Psoas muscle (tissue), 8 donors: ENCODE measurements around the gene CCDC91. TPM values are rescaled to one million over a fixed set of nuclear protein-coding genes. Genes with fewer than 3 reads are reported as not detected.

Experiments
- ATAC-seq, 4 donors: fragments of 200-7000 bp; cut with Tn5 transposase; one replicate each; pipeline ENCODE4 v1.9.1; 2020; ENCODE audit warnings: moderate library complexity in 3 of 4, mild to moderate bottlenecking in 2 of 4
- DNase-seq, 2 donors: peaks; one replicate each; pipeline ENCODE4 v3.0.0-alpha.2; 2020
- H3K27ac ChIP-seq: fragments of 200-600 bp; one replicate; pipeline ENCODE4 v1.8.0; 2022
- H3K27me3 ChIP-seq, 3 donors: fragments of 200-600 bp in 1 of 3; one replicate each; pipeline versions ENCODE4 v1.6.1 to v1.8.0; 2013 to 2022; ENCODE audit warnings: low read length in 2 of 3, mild to moderate bottlenecking in 2 of 3, moderate library complexity in 1 of 3; ENCODE audit not compliant: insufficient read depth in 3 of 3
- H3K36me3 ChIP-seq, 2 donors: fragments of 200-600 bp in 1 of 2; one replicate each; pipeline versions ENCODE4 v1.6.1 to v1.8.0; 2013 to 2022; ENCODE audit warnings: low read depth in 1 of 2, mild to moderate bottlenecking in 1 of 2, moderate library complexity in 1 of 2; ENCODE audit not compliant: insufficient read depth in 1 of 2
- H3K4me1 ChIP-seq: fragments of 200-600 bp; one replicate; pipeline ENCODE4 v1.8.0; 2022
- H3K4me3 ChIP-seq: fragments of 200-600 bp; one replicate; pipeline ENCODE4 v1.8.0; 2022; ENCODE audit warnings: mild to moderate bottlenecking
- H3K9me3 ChIP-seq: fragments of 200-600 bp; one replicate; pipeline ENCODE4 v1.8.0; 2022
- CTCF ChIP-seq: fragments of 200-600 bp; IDR thresholded peaks from one replicate; pipeline ENCODE4 v1.8.0; 2022; ENCODE audit warnings: antibody characterized with exemption
- WGBS, 3 donors: extraction: QIAGEN DNeasy Blood & Tissue Kit; methylation state at CpG; one replicate each; pipeline versions ENCODE4 v1.1.6 to v1.1.7; 2013; 5-methylcytosine and 5-hydroxymethylcytosine counted together
- intact Hi-C, 2 donors: fragments of 100-400 bp; cut with DNase I; formaldehyde crosslinking; loops; one replicate each; pipeline versions ENCODE4 v1.11.0 to v1.14.2; 2022
- polyA plus RNA-seq, 3 donors: library from polyadenylated mRNA; stranded (reverse); fragments of 200-250 nt; gene quantifications; one replicate each; pipeline ENCODE4 v1.2.3, GENCODE V29; 2013
- total RNA-seq, 4 donors: library from RNA; stranded (reverse); fragmentation: NEBNext Ultra II Directional in 2 of 4; extraction: Animal tissue kit (Norgen Biotek cat#: 25700) in 2 of 4; gene quantifications; one replicate each; pipeline versions ENCODE4 v1.2.1 to v1.2.4, GENCODE V29; 2021 to 2023
- donor health status: healthy with polysubstance abuse.
- donor health status: DM: no; HTN: no; CAD: no; lungs with moderate emphysema.
- donor health status: Bipolar disorder and iron deficiency.
- donor health status: healthy.
- donor health status: DM: yes; HTN: yes; CAD: no.
- donor health status: DM: no; HTN: no; CAD: no.
- donor health status: DM: no; HTN: no; CAD: no.
- donor health status: DM: yes; HTN: yes; CAD: no.

CCDC91 gene
- total and polyA plus RNA-seq, 7 donors = 18.4 to 47.2 (median 36.2) TPM

GRCh38 chr12:28486521-28486920, 296.3 kb downstream of the CCDC91 start:
- no peak for TF ChIP-seq CTCF

GRCh38 chr12:28489246-28489645, 299.0 kb downstream of the CCDC91 start:
- ATAC-seq (no peak), DNase-seq (no peak)
- no peak overlapping the region for H3K4me3 ChIP-seq
- no peak for TF ChIP-seq CTCF
- no peak overlapping the region for H3K27ac ChIP-seq
- H3K4me1 ChIP-seq = no peaks in the 10 kb centered on the region
- no peaks in the 10 kb centered on the region for H3K9me3 ChIP-seq
- intact Hi-C loops = no loop called here
- WGBS, 3 donors = 30 to 67% (median 41%) methylated on average over 2 of the region's 2 CpGs
- no peaks in the 10 kb centered on the region for H3K27me3 ChIP-seq
- peaks cover 0 to 3% of the 10 kb centered on the region in 2 donors for H3K36me3 ChIP-seq

More at GRCh38 chr12:28486521-28486920, 296.3 kb downstream of the CCDC91 start:
- intact Hi-C loops = no loop called here
- Histone ChIP-seq H3K27me3 (no peaks in the 10 kb centered on the region), H3K4me1 (no peaks in the 10 kb centered on the region), H3K36me3 (peaks cover 0 to 14% of the 10 kb centered on the region in 2 donors), H3K9me3 (no peaks in the 10 kb centered on the region), H3K4me3 (no peak overlapping the region), H3K27ac (no peak overlapping the region)
- ATAC-seq (no peak), DNase-seq (no peak)
- WGBS, 3 donors = 81 to 91% (median 83%) methylated on average over 1 of the region's 1 CpG

GRCh38 chr12:28497889-28498411, 307.7 kb downstream of the CCDC91 start:
- Histone ChIP-seq H3K9me3 (no peaks in the 10 kb centered on the region), H3K4me3 (no peak overlapping the region), H3K27ac (no peak overlapping the region), H3K36me3 (no peaks in the 10 kb centered on the region), H3K4me1 (no peaks in the 10 kb centered on the region), H3K27me3 (no peaks in the 10 kb centered on the region)
- ATAC-seq (no peak), DNase-seq (no peak)
- no peak for TF ChIP-seq CTCF
- intact Hi-C loops = no loop called here

- H3K27ac ChIP-seq = no peak overlapping the region
- H3K4me3 ChIP-seq = no peak overlapping the region
- no peaks in the 10 kb centered on the region for H3K9me3 ChIP-seq
- no peaks in the 10 kb centered on the region for H3K4me1 ChIP-seq
- no peak for TF ChIP-seq CTCF
- intact Hi-C loops = no loop called here
- H3K27me3 ChIP-seq = no peaks in the 10 kb centered on the region
- WGBS, 3 donors = 86 to 94% (median 91%) methylated on average over 1 of the region's 1 CpG
- no peak for ATAC-seq
- no peaks in the 10 kb centered on the region for H3K36me3 ChIP-seq
- DNase-seq = no peak
Observed at GRCh38 chr12:28498850-28499249, 308.6 kb downstream of the CCDC91 start.

- TF ChIP-seq CTCF = no peak
- Histone ChIP-seq H3K4me3 (no peak overlapping the region), H3K9me3 (no peaks in the 10 kb centered on the region), H3K36me3 (no peaks in the 10 kb centered on the region), H3K27me3 (no peaks in the 10 kb centered on the region), H3K4me1 (no peaks in the 10 kb centered on the region), H3K27ac (no peak overlapping the region)
- intact Hi-C loops = no loop called here
- ATAC-seq (no peak), DNase-seq (no peak)
- WGBS, 3 donors = 94 to 100% (median 95%) methylated on average over 1 of the region's 1 CpG
Observed at GRCh38 chr12:28500373-28501024, 310.2 kb downstream of the CCDC91 start.
